ENCODE measurements around the gene SLC22A3. TPM values are rescaled to one million over a fixed set of nuclear protein-coding genes. Genes with fewer than 3 reads are reported as not detected.

SLC22A3 gene
- total RNA-seq, 1 experiment from 2014 or later, result 0.07 TPM

DNA sequence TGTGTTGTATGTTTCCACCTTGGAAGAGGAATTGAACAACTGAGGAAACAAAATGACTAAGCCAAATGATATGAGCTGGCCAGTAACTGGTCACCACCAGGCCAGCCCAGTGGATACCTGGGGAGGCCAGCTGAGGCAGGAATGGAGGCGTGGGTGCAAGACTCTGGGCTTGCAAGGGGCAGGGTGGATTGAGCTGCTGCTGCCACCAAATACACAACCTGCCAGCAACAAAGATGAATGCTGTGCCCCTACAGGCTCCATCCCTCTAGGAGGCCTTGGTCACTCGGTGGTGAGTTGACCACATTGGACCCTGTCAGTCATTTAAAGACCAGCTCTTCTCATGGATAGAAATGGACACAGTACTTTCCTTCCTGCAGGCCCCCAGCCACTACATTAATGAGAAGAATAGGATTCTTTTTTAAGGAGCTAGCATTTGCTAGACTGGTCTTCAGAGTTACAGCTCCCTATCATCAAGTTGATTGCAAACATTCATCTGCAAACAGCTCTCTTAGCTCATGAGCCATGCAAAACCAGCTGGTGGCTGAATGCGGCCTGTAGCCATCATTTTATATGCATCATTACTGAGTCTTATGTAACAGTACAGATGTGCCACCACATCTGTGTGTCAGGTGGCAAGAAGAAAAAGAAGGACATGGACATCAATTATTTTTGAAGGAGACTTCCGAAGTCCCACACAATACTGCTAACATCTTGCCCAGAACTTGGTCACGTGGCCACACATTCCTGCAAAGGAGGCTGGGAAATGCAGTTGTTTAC, 26.3 kb upstream of the SLC22A3 start:
- TF ChIP-seq ELF1 (IDR thresholded peaks at IDR 0.05; ENCODE audit: borderline replicate concordance, low read depth), result no peak
- no peak overlapping the region for H3K9ac ChIP-seq (ENCODE audit: low read length)
- RAD21 ChIA-PET (ENCODE audit: low non-redundant PET in 1 of 2, low total read pairs in 2 of 2, uncharacterized antibody in 2 of 2, unreplicated experiment in 2 of 2), result no interaction called here
- no peaks in the 10 kb centered on the region for H3K36me3 ChIP-seq (ENCODE audit: control insufficient read depth in 1 of 2, insufficient read depth in 2 of 2, low read length in 2 of 2)
- H4K20me1 ChIP-seq (ENCODE audit: insufficient read depth), result no peaks in the 10 kb centered on the region
- no TSS peak for BruUV-seq (replicated peaks)
- no peaks in the 10 kb centered on the region for H3K4me1 ChIP-seq (ENCODE audit: control insufficient read depth in 1 of 2, insufficient read depth in 2 of 2, low read length in 2 of 2)
- ATAC-seq (no peak), DNase-seq (ENCODE audit: low read depth, low spot score) (no peak)
- intact Hi-C loops (cut with micrococcal nuclease), result no loop called here
- POLR2A ChIA-PET, result no interaction called here
- CTCF ChIA-PET, result no interaction called here
- H3K27me3 ChIP-seq (ENCODE audit: insufficient read depth, low read length), result no peaks in the 10 kb centered on the region
- no peaks in the 10 kb centered on the region for H3K9me3 ChIP-seq (ENCODE audit: control insufficient read depth in 1 of 2, insufficient read depth in 1 of 2, low read depth in 1 of 2, low read length in 2 of 2)
- no peak overlapping the region for H3K4me2 ChIP-seq (ENCODE audit: low read length)
- H3K27ac ChIP-seq (ENCODE audit: low read depth, low read length), result no peak overlapping the region
- no peaks in the 10 kb centered on the region for H3K9me2 ChIP-seq (ENCODE audit: insufficient read depth)
- H2AFZ ChIP-seq (ENCODE audit: low read depth, low read length, poor library complexity, severe bottlenecking), result no peak overlapping the region
- H3K79me2 ChIP-seq (ENCODE audit: insufficient read depth, low read length), result no peaks in the 10 kb centered on the region
- H3K4me3 ChIP-seq (replicated peaks in 1 of 2; ENCODE audit: low read depth in 1 of 2, low read length in 2 of 2), result no peak overlapping the region

DNA sequence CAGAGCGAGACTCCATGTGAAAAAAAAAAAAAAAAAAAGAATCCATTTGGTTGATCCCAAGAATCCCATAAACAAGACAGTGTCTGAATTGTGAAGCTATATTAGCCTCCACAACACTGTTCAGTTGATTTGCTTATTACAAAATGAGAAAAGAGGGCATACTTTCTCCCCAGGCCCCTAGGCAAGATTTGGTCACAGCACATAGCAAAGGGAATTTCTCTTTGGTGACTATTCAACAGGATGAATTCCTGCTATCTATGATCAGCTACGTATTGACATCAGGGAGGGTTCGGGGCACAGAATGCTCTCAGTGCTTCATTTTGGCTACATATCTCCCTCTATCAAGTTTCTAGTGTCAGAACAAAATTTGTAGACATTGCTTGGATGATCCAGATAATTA, 20.2 kb upstream of the SLC22A3 start:
- BruUV-seq (replicated peaks), result no TSS peak

More for the DNA sequence above, 20.2 kb upstream of the SLC22A3 start:
- Histone ChIP-seq H3K9me3 (ENCODE audit: control insufficient read depth in 1 of 2, insufficient read depth in 1 of 2, low read depth in 1 of 2, low read length in 2 of 2) (no peaks in the 10 kb centered on the region), H3K4me1 (ENCODE audit: control insufficient read depth in 1 of 2, insufficient read depth in 2 of 2, low read length in 2 of 2) (no peaks in the 10 kb centered on the region), H3K27ac (ENCODE audit: low read depth, low read length) (no peak overlapping the region), H3K4me3 (replicated peaks in 1 of 2; ENCODE audit: low read depth in 1 of 2, low read length in 2 of 2) (no peak overlapping the region), H3K9me2 (ENCODE audit: insufficient read depth) (no peaks in the 10 kb centered on the region), H2AFZ (ENCODE audit: low read depth, low read length, poor library complexity, severe bottlenecking) (no peak overlapping the region), H3K27me3 (ENCODE audit: insufficient read depth, low read length) (peaks cover 8% of the 10 kb centered on the region), H3K36me3 (ENCODE audit: control insufficient read depth in 1 of 2, insufficient read depth in 2 of 2, low read length in 2 of 2) (no peaks in the 10 kb centered on the region), H3K9ac (ENCODE audit: low read length) (no peak overlapping the region), H4K20me1 (ENCODE audit: insufficient read depth) (no peaks in the 10 kb centered on the region), H3K79me2 (ENCODE audit: insufficient read depth, low read length) (no peaks in the 10 kb centered on the region), H3K4me2 (ENCODE audit: low read length) (no peak overlapping the region)
- ChIA-PET CTCF (no interaction called here), RAD21 (ENCODE audit: low non-redundant PET in 1 of 2, low total read pairs in 2 of 2, uncharacterized antibody in 2 of 2, unreplicated experiment in 2 of 2) (no interaction called here), POLR2A (no interaction called here)
- DNase-seq (ENCODE audit: low read depth, low spot score) (no peak), ATAC-seq (no peak)
- no peak for TF ChIP-seq ELF1 (IDR thresholded peaks at IDR 0.05; ENCODE audit: borderline replicate concordance, low read depth)
- TF ChIP-seq ZNF274 (IDR thresholded peaks at IDR 0.05; ENCODE audit: low read depth, low read length), result no peak
- TF ChIP-seq CEBPB (IDR thresholded peaks at IDR 0.05; ENCODE audit: low read depth), result no peak
- intact Hi-C loops (cut with micrococcal nuclease), result no loop called here
